ENCODE measurements around the gene FIS1.
"Not testable (repeated sequence)": the region's sequence is repeated elsewhere in the genome, so short reads cannot be mapped to it uniquely, and the experiment has no call there.

FIS1 gene

GRCh38 chr7:101203740-101204738 is 40.8 kb downstream of the FIS1 start:
- DNase-seq (ENCODE audit: low spot score) = not testable (repeated sequence)

- no peak for DNase-seq (ENCODE audit: low spot score)
Measured at GRCh38 chr7:101202603-101202918, 42.3 kb downstream of the FIS1 start.

- DNase-seq (ENCODE audit: low spot score) = no peak
Measured at GRCh38 chr7:101201695-101202602, 42.9 kb downstream of the FIS1 start.

GRCh38 chr7:101200862-101201599 is 43.9 kb downstream of the FIS1 start, which contains the start of gene MOGAT3:
TSS of gene MOGAT3 (minus strand) at chr7:101201036. CDS start at chr7:101200854, 182 bp downstream.
- no peak for DNase-seq (ENCODE audit: low spot score)

GRCh38 chr7:101200504-101200861 is 44.4 kb downstream of the FIS1 start:
- no peak for DNase-seq (ENCODE audit: low spot score)

GRCh38 chr7:101199522-101199921 is 45.4 kb downstream of the FIS1 start:
- not testable (repeated sequence) for DNase-seq (ENCODE audit: low spot score)

GRCh38 chr7:101198476-101198875 is 46.4 kb downstream of the FIS1 start:
- no peak for DNase-seq (ENCODE audit: low spot score)

- DNase-seq (ENCODE audit: low spot score) = no peak
Measured at GRCh38 chr7:101197991-101198390, 46.9 kb downstream of the FIS1 start.

GRCh38 chr7:101195884-101196283 is 49.0 kb downstream of the FIS1 start:
- no peak for DNase-seq (ENCODE audit: low spot score)

Measured in Ammon's horn (tissue), 1 donor.